Measurements from ENCODE around the gene ARFGEF3.

The ARFGEF3 gene

GRCh38 chr6:138235205-138235604 lies 73.5 kb downstream of the ARFGEF3 start:
- TF ChIP-seq FOXP2 (optimal IDR thresholded peaks at IDR 0.05; ENCODE audit: borderline replicate concordance, extremely low read depth, extremely low read length, insufficient read depth) = no peak
- no peak for TF ChIP-seq TAF1 (IDR thresholded peaks at IDR 0.05; ENCODE audit: borderline replicate concordance, insufficient read depth, low read length)
- TF ChIP-seq SIN3A (IDR thresholded peaks at IDR 0.05; ENCODE audit: borderline replicate concordance, insufficient read depth, low read length) = no peak

- TF ChIP-seq POLR2AphosphoS5 (IDR thresholded peaks at IDR 0.05; ENCODE audit: low read depth, low read length) (no peak), REST (IDR thresholded peaks at IDR 0.05; ENCODE audit: insufficient read depth in 1 of 2, low read depth in 2 of 2, low read length in 2 of 2) (no peak)
These were observed 74.0 kb downstream of the ARFGEF3 start for GRCh38 chr6:138235693-138236092.

- TF ChIP-seq FOXP2 (optimal IDR thresholded peaks at IDR 0.05; ENCODE audit: borderline replicate concordance, extremely low read depth, extremely low read length, insufficient read depth) (no peak), SIN3A (IDR thresholded peaks at IDR 0.05; ENCODE audit: borderline replicate concordance, insufficient read depth, low read length) (no peak)
These were observed 75.7 kb downstream of the ARFGEF3 start for GRCh38 chr6:138237463-138237862.

- TF ChIP-seq REST (IDR thresholded peaks at IDR 0.05; ENCODE audit: insufficient read depth in 1 of 2, low read depth in 2 of 2, low read length in 2 of 2) (no peak), FOXP2 (optimal IDR thresholded peaks at IDR 0.05; ENCODE audit: borderline replicate concordance, extremely low read depth, extremely low read length, insufficient read depth) (no peak), POLR2AphosphoS5 (IDR thresholded peaks at IDR 0.05; ENCODE audit: low read depth, low read length) (no peak), TAF1 (IDR thresholded peaks at IDR 0.05; ENCODE audit: borderline replicate concordance, insufficient read depth, low read length) (no peak), SIN3A (IDR thresholded peaks at IDR 0.05; ENCODE audit: borderline replicate concordance, insufficient read depth, low read length) (no peak)
These were observed 76.6 kb downstream of the ARFGEF3 start for GRCh38 chr6:138238368-138238767.

GRCh38 chr6:138239774-138240173 lies 78.0 kb downstream of the ARFGEF3 start:
- TF ChIP-seq POLR2AphosphoS5 (IDR thresholded peaks at IDR 0.05; ENCODE audit: low read depth, low read length) (no peak), TAF1 (IDR thresholded peaks at IDR 0.05; ENCODE audit: borderline replicate concordance, insufficient read depth, low read length) (no peak), REST (IDR thresholded peaks at IDR 0.05; ENCODE audit: insufficient read depth in 1 of 2, low read depth in 2 of 2, low read length in 2 of 2) (no peak), SIN3A (IDR thresholded peaks at IDR 0.05; ENCODE audit: borderline replicate concordance, insufficient read depth, low read length) (no peak)

GRCh38 chr6:138240476-138241245 lies 78.9 kb downstream of the ARFGEF3 start:
- no peak for TF ChIP-seq SIN3A (IDR thresholded peaks at IDR 0.05; ENCODE audit: borderline replicate concordance, insufficient read depth, low read length)
- no peak for TF ChIP-seq TAF1 (IDR thresholded peaks at IDR 0.05; ENCODE audit: borderline replicate concordance, insufficient read depth, low read length)
- TF ChIP-seq POLR2AphosphoS5 (IDR thresholded peaks at IDR 0.05; ENCODE audit: low read depth, low read length) = no peak
- TF ChIP-seq REST (IDR thresholded peaks at IDR 0.05; ENCODE audit: insufficient read depth in 1 of 2, low read depth in 2 of 2, low read length in 2 of 2) = no peak
- no peak for TF ChIP-seq FOXP2 (optimal IDR thresholded peaks at IDR 0.05; ENCODE audit: borderline replicate concordance, extremely low read depth, extremely low read length, insufficient read depth)
